Measurements from ENCODE around the gene C9orf43. TPM values are rescaled to one million over a fixed set of nuclear protein-coding genes. Genes with fewer than 3 reads are reported as not detected.
A peak's percentile ranks its signal among the peaks of the same experiment; 100 is the strongest.

C9orf43 gene
- total RNA-seq, 4 donors from 2014 or later: 0.59 to 1.3 TPM; not detected in 2

DNA sequence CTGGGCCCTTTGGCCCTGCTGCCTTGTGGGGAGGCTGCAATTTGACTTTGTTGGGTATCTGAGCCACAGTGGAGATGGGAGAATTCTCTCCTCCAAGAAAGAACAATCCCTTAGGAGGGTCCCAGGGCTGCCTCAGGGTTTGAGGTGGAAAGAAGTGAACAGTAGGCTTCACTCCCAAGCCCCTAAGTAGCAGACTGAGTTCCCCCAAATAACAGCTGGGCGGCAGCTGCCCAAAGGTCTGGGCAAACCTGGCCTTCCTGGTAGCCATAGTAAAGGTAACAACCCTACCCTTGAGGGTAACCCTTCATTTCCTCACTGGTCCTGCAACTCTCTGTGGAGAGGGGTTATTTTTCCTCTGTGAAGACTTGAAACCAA is 53.7 kb downstream of the C9orf43 start:
- H3K4me3 ChIP-seq: peak overlapping the region in 1 of 4 donors; percentile 17
- peaks cover 0 to 12% (median 0%) of the 10 kb centered on the region in 4 donors for H3K4me1 ChIP-seq
- H3K27ac ChIP-seq: no peak overlapping the region
- no peak for TF ChIP-seq EP300 (IDR thresholded peaks at IDR 0.05)
- peaks cover 0 to 4% (median 0%) of the 10 kb centered on the region in 4 donors for H3K9me3 ChIP-seq
- DNase-seq (ENCODE audit: low spot score in 2 of 2): no peak
- 83 to 100% methylated on average over 1 of the region's 1 CpG for WGBS, 2 donors
- no peaks in the 10 kb centered on the region for H3K36me3 ChIP-seq
- peaks cover 0 to 8% of the 10 kb centered on the region in 2 donors for H3K27me3 ChIP-seq

- H3K4me1 ChIP-seq: peaks cover 0 to 12% (median 0%) of the 10 kb centered on the region in 4 donors
- WGBS, 2 donors: 76 to 84% methylated on average over 2 of the region's 2 CpGs
- H3K27me3 ChIP-seq: peaks cover 0 to 8% of the 10 kb centered on the region in 2 donors
- H3K27ac ChIP-seq: no peak overlapping the region
- peaks cover 0 to 4% (median 0%) of the 10 kb centered on the region in 4 donors for H3K9me3 ChIP-seq
- H3K4me3 ChIP-seq: no peak overlapping the region
- H3K36me3 ChIP-seq: no peaks in the 10 kb centered on the region
- TF ChIP-seq EP300 (IDR thresholded peaks at IDR 0.05): no peak
- no peak for TF ChIP-seq POLR2A (IDR thresholded peaks at IDR 0.05)
- no peak for TF ChIP-seq CTCF (IDR thresholded peaks at IDR 0.05)
- DNase-seq (ENCODE audit: low spot score in 2 of 2): no peak
These were observed 55.1 kb downstream of the C9orf43 start for GRCh38 chr9:113465599-113466140.

- Histone ChIP-seq H3K36me3 (no peaks in the 10 kb centered on the region), H3K27me3 (peaks cover 0 to 8% of the 10 kb centered on the region in 2 donors), H3K4me1 (peaks cover 0 to 12% (median 0%) of the 10 kb centered on the region in 4 donors), H3K4me3 (no peak overlapping the region), H3K27ac (no peak overlapping the region), H3K9me3 (peaks cover 0 to 4% (median 0%) of the 10 kb centered on the region in 4 donors)
- TF ChIP-seq POLR2A (IDR thresholded peaks at IDR 0.05) (no peak), EP300 (IDR thresholded peaks at IDR 0.05) (no peak), CTCF (IDR thresholded peaks at IDR 0.05) (no peak)
- WGBS, 2 donors: 67 to 95% methylated on average over 2 of the region's 2 CpGs
- DNase-seq (ENCODE audit: low spot score in 2 of 2): no peak
These were observed 56.6 kb downstream of the C9orf43 start for GRCh38 chr9:113467183-113467582.

DNA sequence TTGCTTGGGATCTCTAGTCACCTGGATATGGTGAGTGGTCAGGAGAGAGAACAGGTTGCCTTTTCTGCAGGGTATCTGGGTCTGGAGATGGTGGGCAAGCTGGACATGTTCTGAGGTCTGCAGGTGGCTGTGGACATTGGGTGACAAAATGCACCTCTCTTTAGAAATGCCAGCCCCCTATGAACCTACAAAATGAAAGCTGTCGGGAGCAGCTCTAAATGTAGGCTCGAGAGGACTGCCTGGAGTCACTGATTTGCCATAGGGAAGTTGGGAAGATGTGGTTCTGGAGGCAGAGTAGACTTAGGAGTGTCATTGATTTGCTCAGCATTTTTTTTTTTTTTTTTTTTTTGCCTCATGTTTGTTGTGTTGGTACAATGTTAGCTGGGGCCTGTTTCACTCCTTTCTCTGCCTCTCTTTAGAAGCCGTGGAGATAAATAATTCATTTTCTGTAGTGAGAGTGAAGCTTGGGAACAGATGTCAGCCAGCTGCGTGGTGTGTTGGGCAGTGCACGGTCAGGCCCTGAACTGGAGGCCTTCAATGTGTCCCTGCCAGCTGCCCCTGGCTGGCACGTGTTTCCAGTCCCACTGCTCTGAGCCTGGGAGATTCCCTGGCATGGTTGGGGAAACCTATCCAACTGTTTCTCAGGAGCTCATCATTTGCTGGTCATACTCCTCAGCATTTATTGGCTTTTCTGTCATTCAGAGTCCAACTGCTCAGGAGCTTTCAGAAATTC is 58.3 kb downstream of the C9orf43 start:
- H3K36me3 ChIP-seq: no peaks in the 10 kb centered on the region
- no peak overlapping the region for H3K4me3 ChIP-seq
- DNase-seq (ENCODE audit: low spot score in 2 of 2): no peak
- peaks cover 0 to under 1% (median 0%) of the 10 kb centered on the region in 4 donors for H3K4me1 ChIP-seq
- WGBS, 2 donors: 44 to 45% methylated on average over 6 of the region's 6 CpGs
- H3K27ac ChIP-seq: no peak overlapping the region
- H3K27me3 ChIP-seq: peaks cover 0 to under 1% of the 10 kb centered on the region in 2 donors
- no peak for TF ChIP-seq CTCF (IDR thresholded peaks at IDR 0.05)
- TF ChIP-seq EP300 (IDR thresholded peaks at IDR 0.05): no peak
- TF ChIP-seq POLR2A (IDR thresholded peaks at IDR 0.05): no peak
- H3K9me3 ChIP-seq: peaks cover 0 to 4% (median 0%) of the 10 kb centered on the region in 4 donors

- WGBS, 2 donors: 67 to 84% methylated on average over 1 of the region's 1 CpG
- Histone ChIP-seq H3K27me3 (no peaks in the 10 kb centered on the region), H3K4me1 (no peaks in the 10 kb centered on the region), H3K36me3 (no peaks in the 10 kb centered on the region), H3K9me3 (peaks cover 0 to 4% (median 0%) of the 10 kb centered on the region in 4 donors), H3K4me3 (no peak overlapping the region), H3K27ac (no peak overlapping the region)
- TF ChIP-seq CTCF (IDR thresholded peaks at IDR 0.05) (no peak), EP300 (IDR thresholded peaks at IDR 0.05) (no peak), POLR2A (IDR thresholded peaks at IDR 0.05) (no peak)
- DNase-seq (ENCODE audit: low spot score in 2 of 2): no peak
These were observed 60.6 kb downstream of the C9orf43 start for GRCh38 chr9:113471143-113471542.

All from tibial nerve (tissue), 4 donors.